ENCODE measurements around the gene VSTM2L.

GRCh38 chr20:37925265-37926165 is 22.6 kb downstream of the VSTM2L start:
- TF ChIP-seq CTCF (IDR thresholded peaks at IDR 0.05) = no peak
- TF ChIP-seq ZFX (IDR thresholded peaks at IDR 0.05; ENCODE audit: borderline replicate concordance) = no peak

Measured in 22Rv1 (cell line).